Right lobe of liver (tissue), 6 donors: ENCODE results near the gene FRS2. TPM values are rescaled to one million over a fixed set of nuclear protein-coding genes. Genes with fewer than 3 reads are reported as not detected.
A peak's percentile ranks its signal among the peaks of the same experiment; 100 is the strongest.
"Not testable (repeated sequence)": the region's sequence is repeated elsewhere in the genome, so short reads cannot be mapped to it uniquely, and the experiment has no call there.

ENCODE experiments used
- ATAC-seq, 4 donors: fragments of 200-7000 bp; cut with Tn5 transposase; one replicate each; pipeline ENCODE4 v1.9.1; 2020; ENCODE audit warnings: mild to moderate bottlenecking in 4 of 4, moderate library complexity in 4 of 4
- DNase-seq, 3 donors: peaks; one replicate each; pipeline ENCODE4 v3.0.0-alpha.2; 2020
- H3K27ac ChIP-seq, 3 donors: fragments of 200-600 bp; one replicate each; pipeline ENCODE4 v1.8.0; 2022
- H3K27me3 ChIP-seq, 2 donors: fragments of 200-600 bp; one replicate each; pipeline ENCODE4 v1.8.0; 2022
- H3K36me3 ChIP-seq, 4 donors: fragments of 200-600 bp; sonication (generic) in 1 of 4; one replicate each; pipeline versions ENCODE4 v1.5.1 to v1.8.0; 2017 to 2022; ENCODE audit warnings: control low read depth in 1 of 4
- H3K4me1 ChIP-seq, 4 donors: fragments of 200-600 bp; sonication (generic) in 1 of 4; one replicate each; pipeline versions ENCODE4 v1.5.1 to v1.8.0; 2017 to 2022; ENCODE audit warnings: control low read depth in 1 of 4
- H3K4me3 ChIP-seq, 3 donors: fragments of 200-600 bp; one replicate each; pipeline ENCODE4 v1.8.0; 2022
- H3K9me3 ChIP-seq, 4 donors: fragments of 200-600 bp; sonication (generic) in 1 of 4; one replicate each; pipeline versions ENCODE4 v1.5.1 to v1.8.0; 2017 to 2022; ENCODE audit warnings: control low read depth in 1 of 4
- CTCF ChIP-seq, 4 donors: fragments of 200-600 bp in 3 of 4; fragments of 450-650 bp in 1 of 4; IDR thresholded peaks; one replicate each; pipeline versions ENCODE4 v1.5.1 to v1.8.0; 2016 to 2022; ENCODE audit warnings: antibody characterized with exemption in 4 of 4, mild to moderate bottlenecking in 2 of 4
- POLR2A ChIP-seq: fragments of 450-650 bp; IDR thresholded peaks from one replicate; pipeline ENCODE4 v1.6.1; 2017; ENCODE audit warnings: antibody characterized with exemption, mild to moderate bottlenecking
- WGBS: methylation state at CpG from one replicate; pipeline ENCODE4 v1.1.6; 2018; ENCODE audit warnings: low coverage, low lambda C conversion rate; ENCODE audit not compliant: insufficient coverage; ENCODE audit errors: missing lambda C conversion rate; 5-methylcytosine and 5-hydroxymethylcytosine counted together
- intact Hi-C, 2 donors: fragments of 100-400 bp; cut with DNase I; formaldehyde crosslinking; loops; one replicate each; pipeline versions ENCODE4 v1.11.2 to v1.14.1; 2022
- total RNA-seq, 6 experiments: library from RNA; depleted of rRNA in 2 of 6; stranded (reverse); fragments of >200 nt in 2 of 6; fragmentation: NEBNext Ultra II Directional in 3 of 6; extraction: Animal tissue kit (Norgen Biotek cat#: 25700) in 3 of 6; gene quantifications; one replicate each; pipeline versions ENCODE4 v1.1.0 to v1.2.4, GENCODE V29; 2016 to 2023
- donor health status: DM: no; HTN: yes; CAD: no.
- donor health status: DM: no; HTN: no; CAD: no.
- donor health status: DM: no; HTN: no; CAD: no.
- donor health status: DM: no; HTN: yes; CAD: no.
- donor health status: DM: no; HTN: yes; CAD: no.

FRS2 gene
- total RNA-seq, 6 experiments from 2014 or later = 13.8 to 27.8 (median 15.8) TPM

GRCh38 chr12:69440886-69441285, 29.3 kb upstream of the FRS2 start:
- Histone ChIP-seq H3K36me3 (no peaks in the 10 kb centered on the region), H3K27ac (no peak overlapping the region), H3K9me3 (no peaks in the 10 kb centered on the region), H3K4me3 (no peak overlapping the region), H3K27me3 (no peaks in the 10 kb centered on the region), H3K4me1 (peaks cover 0 to 4% (median 0%) of the 10 kb centered on the region in 4 donors)
- peak in 2 of 4 donors; percentile 29 to 34 for ATAC-seq
- no peak for DNase-seq
- intact Hi-C loops = no loop called here
- 66% methylated on average over 2 of the region's 2 CpGs for WGBS
- TF ChIP-seq CTCF (IDR thresholded peaks at IDR 0.05) (no peak), POLR2A (no peak)

GRCh38 chr12:69442894-69443293, 27.3 kb upstream of the FRS2 start:
- WGBS = 72% methylated on average over 2 of the region's 3 CpGs
- Histone ChIP-seq H3K4me1 (peaks cover 0 to 4% (median 0%) of the 10 kb centered on the region in 4 donors), H3K4me3 (no peak overlapping the region), H3K27me3 (no peaks in the 10 kb centered on the region), H3K36me3 (no peaks in the 10 kb centered on the region), H3K27ac (no peak overlapping the region), H3K9me3 (no peaks in the 10 kb centered on the region)
- DNase-seq (no peak), ATAC-seq (no peak)
- intact Hi-C loops = no loop called here
- TF ChIP-seq CTCF (IDR thresholded peaks at IDR 0.05) (no peak), POLR2A (no peak)

- no peak for TF ChIP-seq CTCF (IDR thresholded peaks at IDR 0.05)
- no peak for TF ChIP-seq POLR2A
- WGBS = 90% methylated on average over 5 of the region's 5 CpGs
- ATAC-seq = no peak
Measured at GRCh38 chr12:69443916-69444315, 26.3 kb upstream of the FRS2 start.

GRCh38 chr12:69447892-69448291, 22.3 kb upstream of the FRS2 start:
- TF ChIP-seq POLR2A (no peak), CTCF (IDR thresholded peaks at IDR 0.05) (no peak)
- Histone ChIP-seq H3K4me3 (no peak overlapping the region), H3K9me3 (no peaks in the 10 kb centered on the region), H3K27ac (no peak overlapping the region), H3K27me3 (no peaks in the 10 kb centered on the region), H3K4me1 (no peaks in the 10 kb centered on the region), H3K36me3 (no peaks in the 10 kb centered on the region)
- WGBS = 100% methylated on average over 1 of the region's 1 CpG
- DNase-seq (no peak), ATAC-seq (peak in 2 of 4 donors; percentile 43 to 79)
- intact Hi-C loops = no loop called here

More at GRCh38 chr12:69443916-69444315, 26.3 kb upstream of the FRS2 start:
- no peaks in the 10 kb centered on the region for H3K9me3 ChIP-seq
- H3K27ac ChIP-seq = no peak overlapping the region
- no peak for DNase-seq
- intact Hi-C loops = no loop called here
- H3K27me3 ChIP-seq = no peaks in the 10 kb centered on the region
- peaks cover 0 to 4% (median 0%) of the 10 kb centered on the region in 4 donors for H3K4me1 ChIP-seq
- H3K4me3 ChIP-seq = no peak overlapping the region
- no peaks in the 10 kb centered on the region for H3K36me3 ChIP-seq

GRCh38 chr12:69452598-69453132, 17.5 kb upstream of the FRS2 start:
- H3K4me1 ChIP-seq, H3K4me3 ChIP-seq, ATAC-seq, H3K9me3 ChIP-seq, intact Hi-C loops, H3K36me3 ChIP-seq, DNase-seq, H3K27ac ChIP-seq, H3K27me3 ChIP-seq: not testable (repeated sequence)
- WGBS = 87% methylated on average over 9 of the region's 12 CpGs
